Mucosa of rectum (tissue), 2 donors: Measurements from ENCODE around the gene ITGA2.

Experiments used
- H3K27ac ChIP-seq, 2 donors: one replicate each; pipeline ENCODE4 v1.7.0; 2013; ENCODE audit warnings: inconsistent platforms in 2 of 2, low read depth in 2 of 2, low read length in 2 of 2
- H3K27me3 ChIP-seq, 2 donors: one replicate each; pipeline ENCODE4 v1.7.0; 2013; ENCODE audit warnings: low read length in 2 of 2; ENCODE audit not compliant: control insufficient read depth in 2 of 2, insufficient read depth in 2 of 2
- H3K36me3 ChIP-seq, 2 donors: one replicate each; pipeline ENCODE4 v1.7.0; 2013; ENCODE audit warnings: low read length in 2 of 2; ENCODE audit not compliant: control insufficient read depth in 2 of 2, insufficient read depth in 2 of 2
- H3K4me1 ChIP-seq, 2 donors: one replicate each; pipeline ENCODE4 v1.7.0; 2013; ENCODE audit warnings: low read length in 2 of 2, mild to moderate bottlenecking in 1 of 2; ENCODE audit not compliant: control insufficient read depth in 2 of 2, insufficient read depth in 2 of 2
- H3K4me3 ChIP-seq, 2 donors: one replicate each; pipeline ENCODE4 v1.7.0; 2013; ENCODE audit warnings: low read length in 2 of 2
- H3K9ac ChIP-seq, 2 donors: one replicate each; pipeline ENCODE4 v1.7.0; 2013; ENCODE audit warnings: low read length in 2 of 2, low read depth in 1 of 2, mild to moderate bottlenecking in 1 of 2
- H3K9me3 ChIP-seq, 2 donors: one replicate each; pipeline ENCODE4 v1.7.0; 2013; ENCODE audit warnings: low read length in 2 of 2; ENCODE audit not compliant: control insufficient read depth in 2 of 2
- donor health status: healthy.
- donor health status: Normal muscosa, but diverticular disease.

ITGA2 gene

DNA sequence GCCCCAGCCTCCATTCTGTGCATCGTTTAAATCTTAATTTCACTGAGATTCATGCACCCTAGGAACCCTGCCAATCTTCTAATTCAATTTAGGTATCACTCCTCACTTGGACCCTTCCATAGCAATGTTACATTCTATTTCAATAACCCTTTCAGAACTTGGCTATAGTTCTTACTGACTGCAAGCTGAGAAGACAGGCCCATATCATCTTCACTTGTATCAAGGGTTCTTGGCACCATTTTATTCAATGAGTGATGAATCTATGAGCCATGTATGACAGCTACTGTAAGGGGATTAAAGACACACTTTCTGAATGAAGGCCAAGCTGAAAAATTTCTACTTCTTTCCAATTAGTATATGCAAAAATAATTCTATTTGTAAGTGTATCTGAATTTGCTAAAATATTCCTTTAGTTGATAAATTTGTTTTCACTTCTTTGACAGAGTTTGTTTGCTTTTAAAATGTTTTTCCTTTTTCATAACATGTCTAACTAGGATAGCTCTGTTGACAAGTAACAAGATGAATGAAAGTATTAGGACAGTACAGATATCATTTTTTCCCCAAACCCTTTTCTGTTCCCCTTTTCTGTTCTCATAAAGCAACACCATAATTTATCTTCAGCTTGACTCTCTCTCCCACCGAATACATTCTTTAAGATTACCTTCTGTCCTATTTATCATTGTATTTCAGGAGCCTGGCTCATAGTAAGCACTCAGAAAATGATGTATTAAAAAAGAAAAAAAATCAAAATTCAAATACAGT lies 9.6 kb downstream of the ITGA2 start:
- Histone ChIP-seq H3K27ac (no peak overlapping the region), H3K4me1 (peaks cover 4% of the 10 kb centered on the region in 2 donors), H3K9ac (no peak overlapping the region), H3K27me3 (no peaks in the 10 kb centered on the region), H3K36me3 (peaks cover under 1 to 3% of the 10 kb centered on the region in 2 donors), H3K9me3 (no peaks in the 10 kb centered on the region), H3K4me3 (no peak overlapping the region)

GRCh38 chr5:52999344-52999949 lies 10.3 kb downstream of the ITGA2 start:
- Histone ChIP-seq H3K27me3 (no peaks in the 10 kb centered on the region), H3K27ac (no peak overlapping the region), H3K4me1 (peaks cover 4% of the 10 kb centered on the region in 2 donors), H3K9me3 (no peaks in the 10 kb centered on the region), H3K4me3 (no peak overlapping the region), H3K36me3 (peaks cover 3 to 5% of the 10 kb centered on the region in 2 donors), H3K9ac (no peak overlapping the region)

DNA sequence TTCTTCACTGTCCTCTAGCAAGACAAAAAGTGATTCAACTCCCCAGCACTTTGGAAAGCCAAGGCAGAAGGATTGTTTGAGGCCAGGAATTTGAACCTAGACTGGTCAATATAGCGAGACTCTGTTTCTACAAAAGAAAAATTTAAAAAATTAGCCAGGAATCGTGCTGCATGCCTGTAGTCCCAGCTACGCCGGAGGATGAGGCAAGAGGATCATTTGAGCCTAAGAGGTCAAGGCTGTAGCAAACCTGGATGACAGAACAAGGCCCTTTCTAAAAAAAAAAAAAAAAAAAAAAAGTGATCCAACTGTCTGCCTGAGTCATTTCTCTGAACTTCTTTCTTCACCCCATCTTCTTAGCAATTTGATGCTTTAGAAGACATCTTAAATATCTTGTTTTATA lies 12.4 kb downstream of the ITGA2 start:
- H3K27ac ChIP-seq = no peak overlapping the region

DNA sequence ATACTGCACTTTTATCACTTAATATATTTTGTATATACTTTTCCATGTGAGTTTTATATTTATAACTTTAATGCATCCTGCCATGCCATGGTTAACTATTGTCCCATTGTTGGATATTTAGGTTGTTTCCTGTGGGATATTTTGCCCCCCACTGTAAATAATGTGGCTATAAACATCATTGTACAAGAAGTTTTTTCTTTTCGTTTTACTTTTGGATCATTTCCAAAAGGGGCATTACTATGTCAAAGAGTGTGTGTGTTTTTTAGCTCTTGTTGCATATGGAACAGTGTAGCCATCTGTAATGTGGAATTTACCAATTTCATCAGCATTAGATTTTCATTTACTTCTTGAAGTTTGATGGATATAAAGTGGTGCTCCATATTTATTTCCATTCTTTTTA lies 13.3 kb downstream of the ITGA2 start:
- Histone ChIP-seq H3K27me3 (no peaks in the 10 kb centered on the region), H3K4me3 (no peak overlapping the region), H3K9me3 (no peaks in the 10 kb centered on the region), H3K27ac (no peak overlapping the region), H3K36me3 (peaks cover 3 to 5% of the 10 kb centered on the region in 2 donors), H3K4me1 (no peaks in the 10 kb centered on the region), H3K9ac (no peak overlapping the region)

More for the DNA sequence above, 12.4 kb downstream of the ITGA2 start:
- Histone ChIP-seq H3K36me3 (peaks cover 3 to 5% of the 10 kb centered on the region in 2 donors), H3K9ac (no peak overlapping the region), H3K4me1 (peaks cover 0 to 4% of the 10 kb centered on the region in 2 donors), H3K4me3 (no peak overlapping the region), H3K9me3 (no peaks in the 10 kb centered on the region), H3K27me3 (no peaks in the 10 kb centered on the region)

- H3K4me1 ChIP-seq = no peaks in the 10 kb centered on the region
- H3K27me3 ChIP-seq = no peaks in the 10 kb centered on the region
- H3K9me3 ChIP-seq = no peaks in the 10 kb centered on the region
- no peak overlapping the region for H3K9ac ChIP-seq
- H3K36me3 ChIP-seq = peaks cover 3 to 5% of the 10 kb centered on the region in 2 donors
- H3K27ac ChIP-seq = no peak overlapping the region
- H3K4me3 ChIP-seq = no peak overlapping the region
Observed at GRCh38 chr5:53003144-53003543, 14.0 kb downstream of the ITGA2 start.

- Histone ChIP-seq H3K27ac (no peak overlapping the region), H3K27me3 (no peaks in the 10 kb centered on the region), H3K36me3 (peaks cover 3 to 5% of the 10 kb centered on the region in 2 donors), H3K9me3 (no peaks in the 10 kb centered on the region), H3K9ac (no peak overlapping the region), H3K4me3 (no peak overlapping the region), H3K4me1 (no peaks in the 10 kb centered on the region)
Observed at GRCh38 chr5:53006911-53007890, 18.0 kb downstream of the ITGA2 start.

DNA sequence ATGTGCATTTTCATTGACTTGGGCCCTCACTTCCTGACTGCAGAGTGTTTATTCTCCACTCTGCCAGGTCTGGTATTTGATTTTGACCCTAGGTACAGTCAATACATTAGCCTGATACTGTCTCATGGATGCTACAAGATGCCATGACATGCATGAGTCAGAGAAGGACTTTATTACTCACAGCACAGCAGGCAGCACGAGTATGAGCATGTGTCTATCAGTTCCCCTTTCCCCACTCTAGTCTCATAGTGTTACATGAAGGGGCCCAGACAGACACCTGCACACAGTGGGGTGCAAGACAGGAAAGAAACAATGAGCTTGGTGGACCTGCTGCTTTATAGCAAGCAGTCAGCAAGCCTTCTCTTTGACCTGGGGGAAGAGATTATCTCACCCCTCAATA lies 19.6 kb downstream of the ITGA2 start:
- H3K27me3 ChIP-seq = no peaks in the 10 kb centered on the region
- H3K4me3 ChIP-seq = no peak overlapping the region
- no peaks in the 10 kb centered on the region for H3K4me1 ChIP-seq
- no peak overlapping the region for H3K27ac ChIP-seq
- no peak overlapping the region for H3K9ac ChIP-seq
- no peaks in the 10 kb centered on the region for H3K9me3 ChIP-seq
- H3K36me3 ChIP-seq = peaks cover 0 to 4% of the 10 kb centered on the region in 2 donors

DNA sequence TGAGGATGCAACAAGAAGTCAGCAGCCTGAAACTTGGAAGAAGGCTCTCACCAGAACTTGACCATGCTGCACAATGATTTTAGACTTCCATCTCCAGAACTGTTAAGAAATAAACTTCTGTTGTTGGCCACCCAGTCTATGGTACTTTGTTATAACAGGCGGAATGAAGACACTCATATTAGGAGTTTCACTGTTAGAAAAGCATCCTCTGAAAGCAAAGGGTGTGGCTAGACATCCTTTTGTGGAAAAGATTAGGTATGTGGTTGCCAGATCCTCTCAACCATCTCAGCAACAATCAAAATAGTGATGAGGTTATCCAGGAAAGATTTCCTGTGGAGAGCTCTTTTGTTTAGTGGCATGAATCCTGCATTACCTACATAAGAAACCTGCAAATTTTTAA lies 20.7 kb downstream of the ITGA2 start:
- no peaks in the 10 kb centered on the region for H3K27me3 ChIP-seq
- H3K27ac ChIP-seq = no peak overlapping the region
- no peaks in the 10 kb centered on the region for H3K9me3 ChIP-seq

GRCh38 chr5:53010814-53011213 lies 21.7 kb downstream of the ITGA2 start:
- H3K27ac ChIP-seq = no peak overlapping the region
- no peak overlapping the region for H3K4me3 ChIP-seq
- no peaks in the 10 kb centered on the region for H3K4me1 ChIP-seq

More for the DNA sequence above, 20.7 kb downstream of the ITGA2 start:
- Histone ChIP-seq H3K4me1 (no peaks in the 10 kb centered on the region), H3K9ac (no peak overlapping the region), H3K4me3 (no peak overlapping the region), H3K36me3 (no peaks in the 10 kb centered on the region)

GRCh38 chr5:53011233-53011632 lies 22.1 kb downstream of the ITGA2 start:
- Histone ChIP-seq H3K9me3 (no peaks in the 10 kb centered on the region), H3K9ac (no peak overlapping the region), H3K36me3 (no peaks in the 10 kb centered on the region), H3K4me3 (no peak overlapping the region), H3K27ac (no peak overlapping the region), H3K4me1 (no peaks in the 10 kb centered on the region), H3K27me3 (no peaks in the 10 kb centered on the region)

More at GRCh38 chr5:53010814-53011213, 21.7 kb downstream of the ITGA2 start:
- no peaks in the 10 kb centered on the region for H3K27me3 ChIP-seq
- H3K9ac ChIP-seq = no peak overlapping the region
- H3K36me3 ChIP-seq = no peaks in the 10 kb centered on the region
- no peaks in the 10 kb centered on the region for H3K9me3 ChIP-seq
